ENCODE data around the gene SLC7A1. TPM values are rescaled to one million over a fixed set of nuclear protein-coding genes. Genes with fewer than 3 reads are reported as not detected.

The SLC7A1 gene
- 10 to 100 TPM; 61.2 to 68.5 TPM for total RNA-seq

DNA sequence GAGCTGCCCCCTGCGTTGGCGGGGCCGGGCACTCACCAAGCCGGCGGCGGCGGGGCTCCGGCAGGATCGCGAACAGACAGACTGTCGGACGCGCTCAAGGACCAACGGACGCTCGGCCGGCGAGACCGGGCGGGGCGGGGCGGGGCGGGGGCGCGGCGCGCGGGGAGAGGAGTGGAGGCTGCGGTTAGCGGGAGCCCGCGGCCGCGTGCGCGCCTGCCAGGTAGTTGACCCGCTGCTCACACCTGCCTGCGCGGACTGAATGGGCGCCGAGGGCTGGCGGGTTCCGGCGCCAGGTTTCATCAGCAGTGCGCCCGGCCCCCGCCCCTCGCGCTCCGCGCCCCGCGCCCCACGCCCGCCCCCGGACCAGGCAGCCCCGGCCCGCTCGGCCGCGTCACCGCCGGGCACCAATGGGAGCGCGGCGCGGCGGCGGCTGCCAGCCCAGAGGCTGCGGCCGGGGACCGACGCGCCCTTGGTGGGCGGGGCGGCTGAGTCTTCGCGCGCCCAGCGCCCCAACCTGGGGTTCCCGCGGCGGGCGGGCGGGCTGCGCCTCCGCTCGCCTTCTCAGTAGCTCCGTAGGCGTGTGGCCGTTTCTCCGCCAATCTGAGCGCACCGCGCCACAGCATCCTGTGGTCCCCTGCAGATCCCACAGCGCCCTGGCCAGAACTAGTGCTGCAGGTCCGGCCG lies at the start of gene SLC7A1:
TSS of gene SLC7A1 (minus strand) at position 309 of the 684 bp plus-strand sequence. CDS start 59,500 bp downstream, outside the sequence.

